22Rv1 (cell line): ENCODE results near the gene RNF213.
A peak's percentile ranks its signal among the peaks of the same experiment; 100 is the strongest.

Experiments used
- H3K27ac ChIP-seq: fragments of 450-650 bp; 2 replicates; pipeline ENCODE4 v1.5.1; 2017
- ZFX ChIP-seq: fragments of 450-650 bp; IDR thresholded peaks from 2 replicates; pipeline ENCODE4 v1.6.1; 2017; ENCODE audit warnings: antibody characterized with exemption, borderline replicate concordance
- TF ChIP-seq, protein P1 (sequence below): fragments of 450-650 bp; IDR thresholded peaks from 2 replicates; pipeline ENCODE4 v1.5.1; 2017; ENCODE audit warnings: mild to moderate bottlenecking

RNF213 gene

DNA sequence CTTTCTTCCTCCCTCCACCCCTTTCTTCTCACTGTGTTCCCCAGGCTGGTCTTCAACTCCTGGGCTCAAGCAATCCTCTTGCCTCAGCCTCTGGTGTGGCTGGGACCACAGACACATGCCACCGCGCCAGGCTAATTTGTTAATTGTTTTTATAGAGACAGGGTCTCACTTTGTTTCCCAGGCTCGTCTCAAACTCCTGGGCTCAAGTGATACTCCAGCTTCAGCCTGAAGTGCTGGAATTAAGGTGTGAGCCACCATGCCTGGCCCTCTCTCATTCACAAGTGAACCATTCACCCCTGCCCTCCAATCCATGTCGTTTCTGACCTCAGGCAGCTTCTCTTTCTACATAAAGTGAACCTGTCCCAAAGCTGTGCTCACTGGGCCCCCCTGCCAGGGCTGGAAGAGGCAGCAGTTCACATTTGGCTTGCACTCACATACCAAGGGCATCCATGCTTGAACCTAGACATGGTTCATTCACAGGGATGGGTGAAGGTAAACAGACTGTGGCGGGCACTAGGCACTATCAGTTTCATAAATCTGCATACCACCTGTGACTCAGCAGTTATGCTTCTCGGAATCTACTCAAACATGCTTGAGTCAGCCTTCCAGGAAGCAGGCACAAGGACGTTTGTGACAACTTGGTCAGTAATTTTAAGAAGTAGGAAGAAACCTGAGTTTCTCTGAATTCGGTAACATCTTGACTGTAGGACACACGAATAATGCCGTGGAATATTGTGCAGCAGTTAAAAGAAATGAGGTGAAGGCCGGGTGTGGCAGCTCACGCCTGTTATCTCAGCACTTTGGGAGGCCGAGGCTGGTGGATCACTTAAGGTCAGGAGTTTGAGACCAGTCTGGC is 6.0 kb upstream of the RNF213 start:
- peak overlapping the region; percentile 80 for H3K27ac ChIP-seq
- TF ChIP-seq, protein P1, sequence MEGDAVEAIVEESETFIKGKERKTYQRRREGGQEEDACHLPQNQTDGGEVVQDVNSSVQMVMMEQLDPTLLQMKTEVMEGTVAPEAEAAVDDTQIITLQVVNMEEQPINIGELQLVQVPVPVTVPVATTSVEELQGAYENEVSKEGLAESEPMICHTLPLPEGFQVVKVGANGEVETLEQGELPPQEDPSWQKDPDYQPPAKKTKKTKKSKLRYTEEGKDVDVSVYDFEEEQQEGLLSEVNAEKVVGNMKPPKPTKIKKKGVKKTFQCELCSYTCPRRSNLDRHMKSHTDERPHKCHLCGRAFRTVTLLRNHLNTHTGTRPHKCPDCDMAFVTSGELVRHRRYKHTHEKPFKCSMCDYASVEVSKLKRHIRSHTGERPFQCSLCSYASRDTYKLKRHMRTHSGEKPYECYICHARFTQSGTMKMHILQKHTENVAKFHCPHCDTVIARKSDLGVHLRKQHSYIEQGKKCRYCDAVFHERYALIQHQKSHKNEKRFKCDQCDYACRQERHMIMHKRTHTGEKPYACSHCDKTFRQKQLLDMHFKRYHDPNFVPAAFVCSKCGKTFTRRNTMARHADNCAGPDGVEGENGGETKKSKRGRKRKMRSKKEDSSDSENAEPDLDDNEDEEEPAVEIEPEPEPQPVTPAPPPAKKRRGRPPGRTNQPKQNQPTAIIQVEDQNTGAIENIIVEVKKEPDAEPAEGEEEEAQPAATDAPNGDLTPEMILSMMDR, result no peak

DNA sequence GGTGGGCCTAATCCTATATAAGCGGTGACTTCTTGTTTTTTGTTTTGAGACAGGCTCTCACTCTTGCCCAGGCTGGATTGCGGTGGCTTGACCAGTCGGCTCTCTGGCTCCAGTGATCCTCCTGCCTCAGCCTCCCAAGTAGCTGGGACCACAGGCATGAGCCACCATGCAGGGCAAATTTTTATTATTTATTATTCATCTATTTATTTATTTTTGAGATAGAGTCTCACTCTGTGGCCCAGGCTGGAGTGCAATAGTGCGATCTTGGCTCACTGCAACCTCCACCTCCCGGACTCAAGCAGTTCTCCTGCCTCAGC is 4.7 kb upstream of the RNF213 start:
- TF ChIP-seq, protein P1, result no peak
- TF ChIP-seq ZFX, result no peak
- peak overlapping the region; percentile 80; the same call in 1 of the 2 replicates for H3K27ac ChIP-seq

DNA sequence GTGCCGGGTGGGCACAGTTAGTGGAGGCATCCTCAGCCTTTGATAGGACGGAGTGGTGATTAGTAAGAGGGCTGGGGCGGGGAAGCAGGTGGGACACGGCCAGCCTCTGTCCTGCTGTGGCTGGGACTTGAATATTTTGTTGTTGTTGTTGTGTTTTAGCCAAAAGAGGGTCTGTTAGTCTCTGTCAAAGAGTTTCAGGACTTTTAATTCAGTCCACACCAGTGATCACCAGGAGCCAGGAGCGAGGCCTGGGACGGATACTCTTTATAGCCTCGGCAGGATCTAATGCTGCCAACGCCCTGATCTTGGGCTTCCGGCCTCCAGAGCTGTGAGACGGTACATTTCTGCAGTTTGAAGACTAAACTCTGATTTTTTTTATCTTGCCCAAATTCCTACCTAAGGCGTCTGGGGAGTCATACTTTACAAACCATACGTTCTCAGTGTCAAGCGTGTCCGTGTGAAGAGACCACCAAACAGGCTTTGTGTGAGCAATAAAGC is 2.9 kb upstream of the RNF213 start:
- no peak for TF ChIP-seq ZFX
- H3K27ac ChIP-seq, result peak overlapping the region; percentile 83

DNA sequence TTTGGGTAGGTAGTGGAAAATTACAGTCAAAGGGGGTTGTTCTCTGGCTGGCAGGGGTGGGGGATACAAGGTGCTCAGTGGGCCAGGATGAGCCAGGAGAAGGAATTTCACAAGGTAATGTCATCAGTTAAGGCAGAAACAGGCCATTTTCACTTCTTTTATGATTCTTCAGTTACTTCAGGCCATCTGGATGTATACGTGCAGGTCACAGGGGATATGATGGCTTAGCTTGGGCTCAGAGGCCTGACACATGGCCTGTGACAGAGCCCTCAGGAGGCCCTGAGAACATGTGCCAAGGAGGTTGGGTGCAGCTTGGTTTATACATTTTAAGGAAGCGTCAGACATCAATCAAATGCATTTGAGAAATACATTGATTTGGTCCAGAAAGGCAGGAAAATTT is 2.4 kb upstream of the RNF213 start:
- H3K27ac ChIP-seq, result peak overlapping the region; percentile 83

DNA sequence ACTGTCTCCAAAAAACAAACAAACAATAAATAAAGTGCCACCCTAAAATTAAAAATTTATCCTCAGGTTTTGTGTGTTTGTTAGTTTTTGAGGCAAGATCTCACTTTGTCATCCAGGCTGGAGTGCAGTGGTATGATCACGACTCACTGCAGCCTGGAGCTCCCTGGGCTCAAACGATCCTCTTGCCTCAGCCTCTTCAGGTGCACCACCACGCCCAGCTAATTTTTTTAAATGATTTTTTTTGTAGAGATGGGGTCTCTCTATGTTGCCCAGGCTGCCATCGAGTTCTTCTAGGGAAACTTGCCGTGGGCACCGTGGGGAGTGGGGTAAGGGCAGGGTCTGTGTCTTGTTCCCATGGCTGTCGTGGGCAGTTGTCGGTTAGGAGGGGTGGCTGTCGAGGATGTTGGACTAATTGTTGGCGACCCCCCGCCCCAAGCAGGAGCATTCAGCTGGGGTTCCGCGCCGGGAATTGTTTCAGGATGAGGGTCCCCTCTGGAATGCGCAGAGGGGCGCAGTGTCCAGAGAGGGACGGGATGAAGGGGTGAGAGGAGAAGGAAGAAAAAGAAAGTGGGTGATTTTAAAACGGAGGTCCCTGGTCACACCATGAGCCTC is 1.1 kb upstream of the RNF213 start:
- peak overlapping the region; percentile 83 for H3K27ac ChIP-seq
- no peak for TF ChIP-seq ZFX
- TF ChIP-seq, protein P1, result no peak

DNA sequence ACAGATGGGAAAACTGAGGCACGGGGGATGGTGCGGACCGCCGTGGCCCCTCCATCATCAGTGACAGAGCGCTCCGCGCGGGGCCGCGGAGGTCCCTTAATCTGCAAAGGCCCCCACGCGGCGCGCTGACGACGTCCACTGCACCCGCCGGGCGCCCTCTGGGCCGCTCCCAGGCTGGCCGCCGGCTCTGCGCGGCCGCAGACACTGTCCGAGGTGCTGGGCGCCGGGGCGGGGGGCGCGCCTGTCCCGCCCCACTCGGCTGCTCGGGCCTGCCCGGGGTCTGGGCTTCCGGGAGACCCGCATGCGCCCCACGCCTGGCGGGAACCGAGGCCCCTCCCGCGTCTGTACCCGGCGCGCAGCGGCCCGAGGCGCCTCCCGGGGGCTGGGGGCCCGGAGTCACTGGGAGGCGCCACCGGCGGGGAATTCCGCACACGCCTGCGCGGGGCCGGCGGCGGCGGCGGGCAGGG is 550 bp upstream of the RNF213 start:
- TF ChIP-seq, protein P1, result no peak
- no peak for TF ChIP-seq ZFX
- peak overlapping the region; percentile 83 for H3K27ac ChIP-seq

DNA sequence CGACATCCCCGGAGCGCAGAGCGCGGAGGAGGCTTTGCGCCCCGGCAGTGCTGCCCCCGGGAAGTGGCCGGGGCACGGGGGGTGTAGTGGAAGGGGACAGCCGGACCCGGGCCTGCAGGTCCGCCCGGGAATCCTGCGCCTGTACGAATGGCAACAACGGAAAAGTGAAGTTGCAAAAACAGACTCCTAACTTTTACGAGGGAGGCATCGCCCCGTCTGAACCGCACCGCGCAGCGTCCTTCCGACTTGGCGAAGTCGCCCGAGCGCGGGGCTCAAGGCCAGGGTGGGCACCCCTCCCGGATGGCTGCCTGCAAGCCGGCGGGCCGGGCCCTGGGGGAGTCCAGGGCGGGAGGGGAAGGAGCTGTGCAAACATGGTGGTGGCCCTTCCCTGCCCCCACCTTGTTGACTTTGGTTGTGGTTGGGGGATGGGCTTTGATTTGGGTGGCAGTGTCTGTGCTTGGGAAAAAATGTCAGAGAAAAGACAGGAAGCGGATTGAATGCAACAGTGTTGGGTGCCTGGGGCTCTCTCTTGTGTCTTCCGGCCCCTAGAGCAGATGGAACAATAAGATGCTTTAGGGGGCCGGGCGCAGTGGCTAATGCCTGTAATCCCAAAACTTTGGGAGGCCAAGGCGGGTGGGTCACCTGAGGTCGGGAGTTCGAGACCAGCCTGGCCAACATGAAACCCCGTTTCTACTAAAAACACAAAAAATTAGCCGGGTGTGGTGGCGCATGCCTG is 675 bp downstream of the RNF213 start:
- H3K27ac ChIP-seq, result peak overlapping the region; percentile 84
- TF ChIP-seq ZFX, result no peak
- TF ChIP-seq, protein P1, result no peak

DNA sequence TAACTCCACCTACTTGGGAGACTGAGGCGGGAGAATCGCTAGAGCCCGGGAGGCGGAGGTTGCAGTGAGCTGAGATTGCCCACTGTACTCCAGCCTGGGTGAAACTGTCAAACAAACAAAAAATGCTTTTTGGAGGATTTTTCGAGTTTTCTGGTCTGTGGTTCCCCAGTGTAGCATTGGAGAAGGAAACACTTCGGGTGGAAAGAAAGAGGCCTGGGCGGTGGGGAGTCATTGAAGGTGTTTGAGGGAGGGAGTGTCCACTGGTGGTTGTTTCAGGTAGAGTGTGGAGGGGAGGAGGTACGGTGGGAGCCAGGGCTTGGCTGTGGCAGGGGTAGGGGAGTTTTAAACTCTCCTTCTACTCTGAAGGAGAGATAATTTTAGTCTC is 1.2 kb downstream of the RNF213 start:
- H3K27ac ChIP-seq, result peak overlapping the region; percentile 84
- no peak for TF ChIP-seq ZFX
- TF ChIP-seq, protein P1, result no peak
